Measurements from ENCODE around the gene CDK4.

DNA sequence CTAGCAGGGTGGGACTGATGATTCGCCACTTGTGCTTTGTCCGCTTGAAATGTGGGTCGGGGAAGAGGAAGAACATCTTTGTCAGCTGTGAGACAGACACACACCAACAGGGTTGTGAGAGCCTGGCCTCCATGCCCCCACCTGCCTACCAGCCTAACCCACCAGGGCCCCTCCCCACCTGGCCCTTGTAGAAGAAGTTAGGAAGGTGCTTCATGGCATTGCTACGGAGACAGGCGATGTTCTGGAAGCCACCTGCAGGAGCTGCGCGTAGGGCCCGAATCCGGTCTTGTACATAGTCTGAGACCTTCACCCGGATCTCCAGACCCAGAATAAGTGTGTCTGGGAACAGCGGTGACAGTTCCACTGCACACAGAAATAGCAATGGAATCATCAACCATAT is 17.5 kb upstream of the CDK4 start:
- TF ChIP-seq POLR2A (IDR thresholded peaks at IDR 0.05) = no peak
- TF ChIP-seq, protein P1, sequence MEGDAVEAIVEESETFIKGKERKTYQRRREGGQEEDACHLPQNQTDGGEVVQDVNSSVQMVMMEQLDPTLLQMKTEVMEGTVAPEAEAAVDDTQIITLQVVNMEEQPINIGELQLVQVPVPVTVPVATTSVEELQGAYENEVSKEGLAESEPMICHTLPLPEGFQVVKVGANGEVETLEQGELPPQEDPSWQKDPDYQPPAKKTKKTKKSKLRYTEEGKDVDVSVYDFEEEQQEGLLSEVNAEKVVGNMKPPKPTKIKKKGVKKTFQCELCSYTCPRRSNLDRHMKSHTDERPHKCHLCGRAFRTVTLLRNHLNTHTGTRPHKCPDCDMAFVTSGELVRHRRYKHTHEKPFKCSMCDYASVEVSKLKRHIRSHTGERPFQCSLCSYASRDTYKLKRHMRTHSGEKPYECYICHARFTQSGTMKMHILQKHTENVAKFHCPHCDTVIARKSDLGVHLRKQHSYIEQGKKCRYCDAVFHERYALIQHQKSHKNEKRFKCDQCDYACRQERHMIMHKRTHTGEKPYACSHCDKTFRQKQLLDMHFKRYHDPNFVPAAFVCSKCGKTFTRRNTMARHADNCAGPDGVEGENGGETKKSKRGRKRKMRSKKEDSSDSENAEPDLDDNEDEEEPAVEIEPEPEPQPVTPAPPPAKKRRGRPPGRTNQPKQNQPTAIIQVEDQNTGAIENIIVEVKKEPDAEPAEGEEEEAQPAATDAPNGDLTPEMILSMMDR (IDR thresholded peaks at IDR 0.05) = no peak

All from lower leg skin (tissue), 3 donors.